ENCODE data around the gene CAPN10. TPM values are rescaled to one million over a fixed set of nuclear protein-coding genes. Genes with fewer than 3 reads are reported as not detected.
"Not testable (repeated sequence)": the region's sequence is repeated elsewhere in the genome, so short reads cannot be mapped to it uniquely, and the experiment has no call there.

CAPN10 gene
- total RNA-seq, 1 donor from 2014 or later: 47.8 TPM

- peaks cover 21% of the 10 kb centered on the region for H3K27me3 Mint-ChIP-seq (ENCODE audit: unreplicated experiment)
- no peak within 1 kb of the TSS for H3K27ac Mint-ChIP-seq (ENCODE audit: unreplicated experiment)
- TF ChIP-seq CTCF (IDR thresholded peaks at IDR 0.05; ENCODE audit: unreplicated experiment): no peak
- peak; percentile 81 for DNase-seq (ENCODE audit: low spot score)
- H3K4me3 Mint-ChIP-seq (ENCODE audit: unreplicated experiment): peak within 1 kb of the TSS; percentile 92
- H3K4me1 Mint-ChIP-seq (ENCODE audit: unreplicated experiment): peaks cover 17% of the 10 kb centered on the region
- peaks cover 9% of the 10 kb centered on the region for H3K36me3 Mint-ChIP-seq (ENCODE audit: low read depth, unreplicated experiment)
- H3K9me3 Mint-ChIP-seq (ENCODE audit: unreplicated experiment): no peaks in the 10 kb centered on the region
Measured at GRCh38 chr2:240560084-240560479, 26.5 kb upstream of the CAPN10 start, which contains the start of gene DUSP28. TSS of gene DUSP28 (plus strand) at chr2:240560357. CDS start at chr2:240560685, 328 bp downstream.

- Mint-ChIP-seq H3K36me3 (ENCODE audit: low read depth, unreplicated experiment) (peaks cover 9% of the 10 kb centered on the region), H3K4me3 (ENCODE audit: unreplicated experiment) (peak overlapping the region; percentile 89), H3K27me3 (ENCODE audit: unreplicated experiment) (peaks cover 18% of the 10 kb centered on the region), H3K4me1 (ENCODE audit: unreplicated experiment) (peaks cover 17% of the 10 kb centered on the region), H3K9me3 (ENCODE audit: unreplicated experiment) (no peaks in the 10 kb centered on the region), H3K27ac (ENCODE audit: unreplicated experiment) (no peak overlapping the region)
- DNase-seq (ENCODE audit: low spot score): peak; percentile 99
- no peak for TF ChIP-seq CTCF (IDR thresholded peaks at IDR 0.05; ENCODE audit: unreplicated experiment)
Measured at GRCh38 chr2:240560480-240561324, 25.8 kb upstream of the CAPN10 start.

GRCh38 chr2:240561325-240561971 is 25.1 kb upstream of the CAPN10 start:
- Mint-ChIP-seq H3K36me3 (ENCODE audit: low read depth, unreplicated experiment) (peaks cover 9% of the 10 kb centered on the region), H3K4me1 (ENCODE audit: unreplicated experiment) (peaks cover 16% of the 10 kb centered on the region), H3K27ac (ENCODE audit: unreplicated experiment) (peak overlapping the region; percentile 51), H3K4me3 (ENCODE audit: unreplicated experiment) (peak overlapping the region; percentile 89), H3K27me3 (ENCODE audit: unreplicated experiment) (peaks cover 15% of the 10 kb centered on the region), H3K9me3 (ENCODE audit: unreplicated experiment) (no peaks in the 10 kb centered on the region)
- no peak for TF ChIP-seq CTCF (IDR thresholded peaks at IDR 0.05; ENCODE audit: unreplicated experiment)
- no peak for DNase-seq (ENCODE audit: low spot score)

- H3K9me3 Mint-ChIP-seq (ENCODE audit: unreplicated experiment); H3K27ac Mint-ChIP-seq (ENCODE audit: unreplicated experiment); H3K36me3 Mint-ChIP-seq (ENCODE audit: low read depth, unreplicated experiment); H3K4me3 Mint-ChIP-seq (ENCODE audit: unreplicated experiment); DNase-seq (ENCODE audit: low spot score): not testable (repeated sequence)
- peaks cover 20% of the 10 kb centered on the region for H3K27me3 Mint-ChIP-seq (ENCODE audit: unreplicated experiment)
- peaks cover 19% of the 10 kb centered on the region for H3K4me1 Mint-ChIP-seq (ENCODE audit: unreplicated experiment)
Measured at GRCh38 chr2:240563231-240563630, 23.3 kb upstream of the CAPN10 start.

- H3K36me3 Mint-ChIP-seq (ENCODE audit: low read depth, unreplicated experiment): peaks cover 9% of the 10 kb centered on the region
- peak overlapping the region; percentile 56 for H3K4me3 Mint-ChIP-seq (ENCODE audit: unreplicated experiment)
- TF ChIP-seq CTCF (IDR thresholded peaks at IDR 0.05; ENCODE audit: unreplicated experiment): no peak
- H3K27ac Mint-ChIP-seq (ENCODE audit: unreplicated experiment): no peak overlapping the region
- DNase-seq (ENCODE audit: low spot score): no peak
- H3K9me3 Mint-ChIP-seq (ENCODE audit: unreplicated experiment): no peaks in the 10 kb centered on the region
- peaks cover 19% of the 10 kb centered on the region for H3K4me1 Mint-ChIP-seq (ENCODE audit: unreplicated experiment)
- peaks cover 15% of the 10 kb centered on the region for H3K27me3 Mint-ChIP-seq (ENCODE audit: unreplicated experiment)
Measured at GRCh38 chr2:240563951-240564560, 22.5 kb upstream of the CAPN10 start.
